Ureter (tissue), 1 donor: ENCODE measurements around the gene NKAIN1. TPM values are rescaled to one million over a fixed set of nuclear protein-coding genes. Genes with fewer than 3 reads are reported as not detected.
"Not testable (repeated sequence)": the region's sequence is repeated elsewhere in the genome, so short reads cannot be mapped to it uniquely, and the experiment has no call there.

Source experiments
- DNase-seq: peaks from one replicate; pipeline ENCODE4 v3.0.0-alpha.2; 2020; ENCODE audit warnings: low spot score
- total RNA-seq: library from RNA; stranded (reverse); gene quantifications from one replicate; pipeline ENCODE4 v1.2.4, GENCODE V29; 2023
- donor health status: DM: yes; HTN: yes; CAD: no.

The NKAIN1 gene
- total RNA-seq, 1 donor from 2014 or later, result not detected

DNA sequence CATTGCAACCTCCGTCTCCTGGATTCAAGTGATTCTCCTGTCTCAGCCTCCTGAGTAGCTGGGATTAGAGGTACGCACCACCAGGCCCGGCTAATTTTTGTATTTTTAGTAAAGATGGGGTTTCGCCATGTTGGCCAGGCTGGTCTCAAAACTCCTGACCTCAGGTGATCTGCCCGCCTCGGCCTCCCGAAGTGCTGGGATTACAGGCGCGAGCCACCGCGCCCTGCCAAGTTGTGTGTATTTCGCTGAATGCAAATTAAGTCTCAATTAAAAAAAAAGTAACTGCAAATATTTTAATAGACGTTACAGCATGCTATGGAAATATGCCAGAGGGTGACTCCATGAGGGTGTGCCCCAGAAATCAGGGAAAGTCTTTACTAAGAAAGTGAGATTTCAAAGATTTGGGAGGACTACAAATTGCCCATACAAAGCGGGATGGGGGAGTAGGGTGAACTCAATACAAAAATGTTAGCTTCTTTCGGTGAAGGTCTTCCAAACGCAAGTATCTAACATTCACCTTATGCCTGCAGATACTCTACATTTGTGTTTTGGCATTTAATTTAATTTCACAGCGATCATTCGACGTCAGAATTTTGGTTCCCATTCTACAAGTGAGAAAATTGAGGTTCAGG is 85.6 kb downstream of the NKAIN1 start:
- no peak for DNase-seq

DNA sequence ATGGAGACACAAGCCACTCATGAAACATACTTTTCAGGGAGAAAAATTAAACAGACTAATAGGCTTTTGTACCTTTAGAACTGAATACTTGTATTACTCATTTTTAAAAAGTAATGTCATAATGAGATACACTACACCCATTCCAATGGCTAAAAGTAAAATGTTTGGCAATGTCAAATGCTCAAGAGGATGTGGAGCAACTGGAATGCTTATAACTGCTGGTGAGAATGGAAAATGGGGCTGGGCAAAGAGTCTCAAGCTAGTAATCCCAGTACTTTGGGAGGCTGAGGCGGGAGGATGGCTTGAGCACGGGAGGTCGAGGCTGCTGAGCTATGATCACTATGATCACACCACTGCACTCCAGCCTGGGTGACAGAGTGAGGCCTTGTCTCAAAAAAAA is 86.3 kb downstream of the NKAIN1 start:
- DNase-seq, result no peak

- DNase-seq, result peak; percentile 52
Observed at GRCh38 chr1:31152181-31152795, 87.4 kb downstream of the NKAIN1 start.

GRCh38 chr1:31151402-31151801 is 88.3 kb downstream of the NKAIN1 start:
- DNase-seq, result no peak

- no peak for DNase-seq
Observed at GRCh38 chr1:31148409-31148808, 91.3 kb downstream of the NKAIN1 start.

DNA sequence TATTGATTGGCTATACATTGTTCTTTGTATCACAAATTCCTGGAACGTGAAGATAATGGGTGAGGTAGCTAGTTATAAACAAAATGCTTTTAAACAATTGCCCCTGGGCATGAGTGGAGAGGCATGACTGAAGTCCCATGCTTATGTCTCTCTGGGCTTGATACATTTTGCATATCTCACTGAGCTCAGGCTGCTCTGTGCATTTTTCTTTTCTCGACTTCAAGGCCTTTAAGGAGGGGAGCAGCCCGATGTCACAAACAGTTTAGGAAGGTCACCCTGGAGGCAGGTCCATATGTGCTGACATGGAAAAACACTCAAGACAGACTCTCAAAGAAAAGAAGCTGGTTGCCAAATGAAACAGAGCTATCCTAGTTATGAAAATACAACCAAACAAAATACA is 94.0 kb downstream of the NKAIN1 start:
- DNase-seq, result no peak

DNA sequence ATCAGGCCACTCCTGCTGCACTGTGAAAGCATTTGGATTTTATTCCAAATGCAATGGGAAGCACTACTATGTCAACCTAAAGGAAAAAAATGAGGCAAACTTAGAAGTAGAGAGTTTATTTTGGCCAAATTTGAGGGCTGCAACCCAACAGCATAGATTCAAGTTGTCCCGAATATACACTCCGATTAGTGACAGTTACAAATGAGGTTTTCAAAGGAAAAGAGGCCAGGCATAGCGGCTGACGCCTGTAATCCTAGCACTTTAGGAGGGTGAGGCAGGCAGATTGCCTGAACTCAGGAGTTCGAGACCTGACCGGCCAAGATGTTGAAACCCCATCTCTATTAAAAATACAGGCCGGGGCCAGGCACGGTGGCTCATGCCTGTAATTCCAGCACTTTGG is 95.2 kb downstream of the NKAIN1 start:
- no peak for DNase-seq

DNA sequence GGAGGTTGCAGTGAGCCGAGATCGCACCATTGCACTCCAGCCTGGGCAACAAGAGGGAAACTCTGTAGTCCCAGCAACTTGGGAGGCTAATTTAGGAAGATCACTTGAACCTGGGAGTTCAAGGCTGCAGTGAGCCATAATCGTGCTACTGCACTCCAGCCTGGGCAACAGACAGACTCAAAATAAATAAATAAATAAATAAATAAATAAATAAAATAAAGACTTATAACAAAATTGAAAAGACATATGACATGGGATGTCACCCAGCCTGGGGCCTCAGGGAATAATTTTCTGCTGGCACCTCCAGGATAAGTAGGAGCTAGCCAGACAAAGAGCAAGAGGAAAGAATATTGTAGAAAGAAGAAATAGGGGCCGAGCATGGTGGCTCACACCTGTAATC is 96.2 kb downstream of the NKAIN1 start:
- DNase-seq, result no peak

DNA sequence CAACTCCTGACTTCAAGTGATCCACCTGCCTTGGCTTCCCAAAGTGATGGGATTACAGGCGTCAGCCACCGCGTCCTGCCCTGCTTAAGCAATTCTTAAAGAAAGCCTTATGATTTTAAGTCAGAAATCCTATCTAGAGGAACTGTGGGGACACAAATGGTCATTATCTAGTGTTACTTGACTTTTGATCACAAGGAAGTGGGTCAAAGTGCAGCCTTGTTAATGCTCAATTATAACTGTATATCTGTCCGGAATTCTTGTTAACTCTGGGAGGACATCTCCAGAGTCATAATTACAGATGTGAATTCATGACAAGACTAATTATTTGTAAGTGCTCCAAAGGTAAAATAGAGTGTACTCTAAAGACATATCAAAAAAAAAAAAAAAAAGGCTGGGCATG is 97.3 kb downstream of the NKAIN1 start:
- DNase-seq, result no peak

DNA sequence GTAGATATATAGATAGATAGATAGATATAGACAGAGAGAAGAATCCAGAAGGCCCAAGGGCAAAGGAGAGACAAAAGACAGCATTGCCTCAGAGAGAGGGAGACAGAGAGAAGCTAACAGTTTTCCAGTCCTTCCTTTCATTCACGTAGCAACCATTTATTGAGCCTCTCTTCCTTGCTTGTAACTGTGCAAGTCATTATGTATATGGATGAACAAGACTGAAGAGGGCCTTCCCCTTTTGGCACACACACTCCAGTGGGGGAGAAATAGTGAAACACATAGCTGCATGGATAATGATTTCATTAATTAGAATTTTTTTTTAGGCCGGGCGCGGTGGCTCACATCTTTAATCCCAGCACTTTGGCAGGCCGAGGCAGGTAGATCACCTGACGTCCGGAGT is 99.4 kb downstream of the NKAIN1 start:
- DNase-seq, result no peak

DNA sequence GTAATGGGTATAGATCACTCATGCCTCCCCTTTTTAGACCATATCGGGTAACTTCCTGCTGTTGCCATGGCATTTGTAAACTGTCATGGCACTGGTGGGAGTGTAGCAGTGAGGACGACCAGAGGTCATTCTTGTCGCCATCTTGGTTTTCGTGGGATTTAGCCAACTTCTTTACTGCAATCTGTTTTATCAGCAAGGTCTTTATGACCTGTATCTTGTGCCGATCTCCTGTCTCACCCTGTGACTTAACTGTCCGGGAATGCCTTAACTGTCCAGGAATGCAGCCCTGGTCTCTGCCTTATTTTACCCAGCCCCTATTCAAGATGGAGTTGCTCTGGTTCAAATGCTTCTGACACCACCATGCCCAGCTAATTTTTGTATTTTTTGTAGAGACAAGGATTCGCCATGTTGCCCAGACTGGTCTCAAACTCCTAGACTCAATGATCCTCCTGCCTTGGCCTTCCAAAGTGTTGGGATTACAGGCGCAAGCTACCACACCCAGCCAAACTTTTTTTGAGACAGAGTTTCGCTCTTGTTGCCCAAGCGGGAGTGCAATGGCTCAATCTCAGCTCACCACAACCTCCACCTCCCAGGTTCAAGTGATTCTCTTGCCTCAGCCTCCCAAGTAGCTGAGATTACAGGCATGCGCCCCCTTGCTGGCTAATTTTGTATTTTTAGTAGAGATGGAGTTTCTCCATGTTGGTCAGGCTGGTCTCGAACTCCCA is 100.7 kb downstream of the NKAIN1 start:
- not testable (repeated sequence) for DNase-seq

GRCh38 chr1:31137873-31138272 is 101.8 kb downstream of the NKAIN1 start:
- DNase-seq, result not testable (repeated sequence)

GRCh38 chr1:31135973-31136600 is 103.6 kb downstream of the NKAIN1 start:
- no peak for DNase-seq

- no peak for DNase-seq
Observed at GRCh38 chr1:31133368-31133767, 106.3 kb downstream of the NKAIN1 start.

Other genes starting within 250 kb of the NKAIN1 start
- 174 TPM for gene PUM1, start 174.2 kb downstream of the NKAIN1 start, total RNA-seq
- 67.6 TPM for gene SNRNP40, start 56.9 kb upstream of the NKAIN1 start, total RNA-seq
- 22.0 TPM for gene ZCCHC17, start 57.1 kb upstream of the NKAIN1 start, total RNA-seq
- gene FABP3, start 133.2 kb upstream of the NKAIN1 start, total RNA-seq, result 15.9 TPM
- 237 TPM for gene SERINC2, start 173.3 kb upstream of the NKAIN1 start, total RNA-seq